SH-SY5Y (cell line): ENCODE data around the gene ASB6.

Source experiments
- GATA2 ChIP-seq: IDR thresholded peaks from 2 replicates; pipeline ENCODE4 v1.6.1; 2011; ENCODE audit warnings: mild to moderate bottlenecking, low read depth, low read length
- GATA3 ChIP-seq: IDR thresholded peaks from 2 replicates; pipeline ENCODE4 v1.6.1; 2011; ENCODE audit warnings: low read depth, mild to moderate bottlenecking, low read length, moderate library complexity

GRCh38 chr9:129612815-129613519 is 29.0 kb downstream of the ASB6 start:
- TF ChIP-seq GATA3 (no peak), GATA2 (no peak)
